GM12874 (cell line): Measurements from ENCODE around the gene KCNG3.

Source experiments
- TF ChIP-seq, protein P1 (sequence below): IDR thresholded peaks from 2 replicates; pipeline ENCODE4 v1.5.1; 2011; ENCODE audit warnings: low read depth, mild to moderate bottlenecking, control low read depth, low read length, moderate library complexity; ENCODE audit not compliant: insufficient read depth

Gene KCNG3

DNA sequence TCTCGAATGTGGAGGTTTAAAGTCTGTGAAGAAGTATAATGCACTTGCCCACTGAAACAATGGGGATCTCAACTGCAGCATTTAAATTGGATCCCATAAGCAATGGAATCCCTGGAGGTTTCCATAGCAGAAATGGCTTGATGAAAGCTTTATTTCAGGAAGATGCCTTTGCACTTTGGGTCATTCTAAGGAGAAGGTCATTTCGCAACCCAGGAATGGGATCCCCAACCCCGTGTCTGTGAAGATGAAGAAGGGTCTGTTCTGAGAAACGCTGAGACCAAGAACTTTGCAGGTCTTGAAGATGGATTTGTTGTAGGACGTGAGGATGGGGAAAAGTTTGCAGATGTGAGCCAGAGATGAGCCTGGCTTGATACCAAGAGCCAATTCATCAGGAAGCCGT, 1.8 kb upstream of the KCNG3 start:
- TF ChIP-seq, protein P1, sequence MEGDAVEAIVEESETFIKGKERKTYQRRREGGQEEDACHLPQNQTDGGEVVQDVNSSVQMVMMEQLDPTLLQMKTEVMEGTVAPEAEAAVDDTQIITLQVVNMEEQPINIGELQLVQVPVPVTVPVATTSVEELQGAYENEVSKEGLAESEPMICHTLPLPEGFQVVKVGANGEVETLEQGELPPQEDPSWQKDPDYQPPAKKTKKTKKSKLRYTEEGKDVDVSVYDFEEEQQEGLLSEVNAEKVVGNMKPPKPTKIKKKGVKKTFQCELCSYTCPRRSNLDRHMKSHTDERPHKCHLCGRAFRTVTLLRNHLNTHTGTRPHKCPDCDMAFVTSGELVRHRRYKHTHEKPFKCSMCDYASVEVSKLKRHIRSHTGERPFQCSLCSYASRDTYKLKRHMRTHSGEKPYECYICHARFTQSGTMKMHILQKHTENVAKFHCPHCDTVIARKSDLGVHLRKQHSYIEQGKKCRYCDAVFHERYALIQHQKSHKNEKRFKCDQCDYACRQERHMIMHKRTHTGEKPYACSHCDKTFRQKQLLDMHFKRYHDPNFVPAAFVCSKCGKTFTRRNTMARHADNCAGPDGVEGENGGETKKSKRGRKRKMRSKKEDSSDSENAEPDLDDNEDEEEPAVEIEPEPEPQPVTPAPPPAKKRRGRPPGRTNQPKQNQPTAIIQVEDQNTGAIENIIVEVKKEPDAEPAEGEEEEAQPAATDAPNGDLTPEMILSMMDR = no peak

DNA sequence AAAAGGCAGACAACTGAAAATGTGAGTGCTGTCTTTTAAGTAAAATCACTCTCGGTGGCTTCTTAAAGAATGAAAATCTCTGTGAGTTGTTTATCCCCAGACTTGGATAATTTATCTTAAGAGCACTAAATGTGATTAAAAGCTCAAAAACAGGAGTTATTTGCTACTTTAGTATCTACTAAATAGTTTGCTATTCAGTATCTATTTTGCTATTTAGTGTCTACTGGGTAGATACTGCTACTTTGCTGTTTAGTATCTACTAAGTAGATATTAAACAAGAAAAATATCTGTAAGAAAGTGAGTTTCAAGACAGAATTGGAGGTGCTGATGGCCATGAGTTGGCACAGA, 1.4 kb upstream of the KCNG3 start:
- TF ChIP-seq, protein P1 = no peak

DNA sequence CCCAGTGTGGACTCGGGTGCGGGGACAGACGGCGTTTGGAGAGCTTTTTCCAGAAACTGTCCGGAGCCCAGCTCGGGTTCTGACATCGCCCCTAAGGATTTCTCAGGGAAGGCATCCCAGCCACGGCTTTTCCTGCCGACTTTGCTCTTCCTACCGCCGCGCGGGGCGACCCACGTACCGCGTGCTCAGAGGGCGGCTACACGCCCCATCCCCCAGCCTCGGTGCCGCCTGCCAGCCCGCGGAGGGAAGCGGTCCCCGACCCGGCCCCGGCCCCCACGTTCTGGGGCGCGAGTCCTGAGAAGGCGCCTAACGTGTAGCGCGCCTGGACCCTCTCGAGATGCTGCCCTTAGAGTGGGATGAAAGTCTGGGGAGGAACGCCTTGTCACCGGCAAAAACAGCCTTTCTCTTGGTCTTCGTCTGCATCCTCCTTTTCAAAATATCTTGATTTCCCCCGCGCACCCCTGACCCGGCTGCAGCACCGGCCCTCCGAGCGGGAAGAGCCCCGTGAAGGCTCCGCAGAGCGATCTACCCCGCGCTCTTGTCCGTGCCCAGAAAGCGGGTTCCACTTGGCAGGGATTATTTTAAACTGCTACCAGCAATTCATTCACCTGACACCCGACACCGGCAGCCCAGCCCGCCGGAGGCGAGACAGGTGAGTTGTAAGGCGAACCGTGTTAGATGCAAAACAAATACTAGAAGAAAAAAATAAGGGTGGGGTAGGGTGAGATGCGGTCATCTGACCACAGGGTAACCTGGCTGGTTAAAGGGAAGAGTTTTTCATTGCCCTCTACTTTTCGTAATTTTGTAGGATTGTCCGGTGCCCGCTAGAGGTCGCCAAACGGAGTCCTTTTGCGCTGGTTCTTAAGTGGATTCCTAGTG, 812 bp upstream of the KCNG3 start:
- TF ChIP-seq, protein P1 = peak; percentile 83

DNA sequence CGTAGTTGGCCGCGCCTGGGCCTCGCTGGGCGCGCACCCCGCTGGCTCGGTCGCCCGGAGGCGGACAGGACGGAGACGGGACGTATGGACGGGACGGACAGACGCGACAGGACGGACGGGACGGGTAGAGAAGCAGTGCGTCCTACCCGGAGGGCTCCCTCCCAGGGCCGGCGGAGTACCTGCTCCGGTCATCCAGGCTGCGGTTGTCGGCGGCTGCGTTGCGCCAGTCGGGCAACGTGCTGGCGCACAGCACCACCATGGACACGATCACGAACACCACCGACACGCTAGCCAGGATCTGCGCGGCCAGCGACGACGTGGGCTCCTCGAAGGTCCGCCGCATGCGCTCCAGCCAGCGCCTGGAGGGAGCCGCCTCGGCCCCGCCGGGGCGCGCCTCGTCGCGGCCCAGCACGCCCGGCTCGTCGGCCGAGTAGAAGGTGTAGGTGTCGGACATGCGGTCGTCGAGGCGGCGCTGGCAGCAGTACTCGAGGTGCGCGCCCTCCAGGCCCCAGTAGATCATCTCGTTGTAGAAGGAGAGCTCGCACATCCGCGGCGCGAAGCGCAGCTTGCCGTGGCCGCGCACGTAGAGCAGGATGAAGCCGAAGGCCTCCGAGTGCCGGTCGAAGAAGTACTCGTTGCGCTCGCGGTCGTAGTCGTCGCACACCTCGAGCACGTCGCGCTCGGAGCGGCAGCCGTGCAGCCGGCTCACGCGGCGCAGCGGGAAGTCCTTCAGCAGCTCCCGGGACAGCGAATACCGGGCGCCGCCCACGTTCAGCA, 903 bp downstream of the KCNG3 start:
- TF ChIP-seq, protein P1 = no peak

DNA sequence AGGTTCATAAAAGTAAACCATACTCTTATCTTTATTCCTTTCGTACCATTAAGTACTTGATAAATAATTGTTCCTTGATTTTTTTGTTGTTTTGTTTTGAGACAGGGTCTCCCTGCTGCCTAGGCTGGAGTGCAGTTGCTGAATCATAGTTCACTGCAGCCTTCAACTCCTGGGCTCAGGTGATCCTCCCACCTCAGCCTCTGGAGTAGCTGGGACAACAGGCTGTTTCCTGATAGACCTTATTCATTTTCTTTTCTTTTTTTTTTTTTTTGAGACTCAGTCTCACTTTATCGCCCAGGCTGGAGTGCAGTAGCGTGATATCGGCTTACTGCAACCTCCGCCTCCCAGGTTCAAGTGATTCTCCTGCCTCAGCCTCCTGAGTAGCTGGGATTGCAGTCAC, 5.5 kb downstream of the KCNG3 start:
- TF ChIP-seq, protein P1 = no peak

DNA sequence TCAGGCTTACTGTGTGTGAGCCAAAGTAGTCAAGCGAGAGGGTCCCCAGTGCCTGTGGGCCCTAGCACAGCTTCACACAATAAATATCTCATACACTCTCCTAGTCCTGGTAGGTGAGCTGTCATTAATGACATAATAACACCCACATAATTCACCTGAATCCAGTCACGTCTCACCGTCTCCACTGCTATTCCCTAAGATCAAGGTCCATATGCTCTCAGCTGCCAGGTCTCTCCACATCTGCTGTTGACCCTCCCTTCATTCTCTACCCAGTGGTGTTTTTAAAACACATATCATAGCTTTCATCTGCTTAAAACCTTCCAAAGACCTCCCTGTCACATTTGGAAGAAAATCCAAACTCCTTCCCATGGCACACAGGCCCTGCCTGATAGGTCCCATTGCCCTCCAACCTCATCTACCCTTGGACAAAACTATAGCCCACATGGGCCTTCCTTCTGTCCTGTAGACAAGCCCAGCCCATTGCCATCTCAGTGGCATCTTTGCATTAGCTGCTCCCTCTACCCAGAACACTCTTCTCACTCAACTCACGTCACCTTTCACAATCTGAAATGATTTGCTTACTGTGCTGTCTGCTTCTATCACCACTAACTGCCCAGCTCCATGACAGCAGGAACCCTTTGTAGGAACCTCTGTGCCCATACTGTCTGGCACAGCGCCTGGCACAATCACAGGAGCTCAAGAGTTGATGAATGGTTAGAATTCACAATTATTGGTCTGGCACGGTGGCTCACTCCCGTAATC, 7.5 kb downstream of the KCNG3 start:
- TF ChIP-seq, protein P1 = no peak

DNA sequence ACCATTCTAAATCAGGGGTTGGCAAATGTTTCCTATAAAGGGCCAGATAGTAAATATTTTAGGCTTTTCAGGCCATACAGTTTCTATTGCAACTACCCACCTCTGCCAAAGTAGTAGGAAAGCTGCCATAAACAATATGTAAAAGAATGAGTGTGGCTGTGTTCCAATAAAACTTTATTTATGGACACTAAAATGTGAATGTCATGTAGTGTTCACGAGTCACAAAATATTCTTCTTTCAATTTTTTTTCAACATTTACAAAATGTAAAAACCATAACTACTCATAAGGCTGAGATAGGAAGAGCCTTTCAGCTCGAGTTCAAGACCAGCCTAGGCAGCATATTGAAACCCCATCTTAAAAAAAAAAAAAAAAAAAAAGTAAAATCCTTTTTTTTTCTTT, 13.4 kb downstream of the KCNG3 start:
- TF ChIP-seq, protein P1 = no peak
